ENCODE measurements around the gene SSR3.

- no peak for TF ChIP-seq CTCF (IDR thresholded peaks at IDR 0.05)
- no peak for TF ChIP-seq POLR2AphosphoS5 (IDR thresholded peaks at IDR 0.05)
- TF ChIP-seq POLR2A (IDR thresholded peaks at IDR 0.05) = no peak
Observed at GRCh38 chr3:156533205-156533604, 21.7 kb downstream of the SSR3 start.

Measured in gastroesophageal sphincter (tissue), 3 donors.